ENCODE results near the gene SHROOM3.
A peak's percentile ranks its signal among the peaks of the same experiment; 100 is the strongest.

The SHROOM3 gene

GRCh38 chr4:76540486-76540885 lies 105.5 kb downstream of the SHROOM3 start:
- DNase-seq (ENCODE audit: low spot score) = no peak

- no peak for DNase-seq (ENCODE audit: low spot score)
Observed at GRCh38 chr4:76543378-76543777, 108.3 kb downstream of the SHROOM3 start.

GRCh38 chr4:76544725-76545124 lies 109.7 kb downstream of the SHROOM3 start:
- no peak for DNase-seq (ENCODE audit: low spot score)

- DNase-seq (ENCODE audit: low spot score) = no peak
Observed at GRCh38 chr4:76545226-76545884, 110.3 kb downstream of the SHROOM3 start.

GRCh38 chr4:76546327-76546726 lies 111.3 kb downstream of the SHROOM3 start:
- no peak for DNase-seq (ENCODE audit: low spot score)

- peak; percentile 75 for DNase-seq (ENCODE audit: low spot score)
Observed at GRCh38 chr4:76546759-76547742, 112.0 kb downstream of the SHROOM3 start.

GRCh38 chr4:76548704-76549103 lies 113.7 kb downstream of the SHROOM3 start:
- no peak for DNase-seq (ENCODE audit: low spot score)

- no peak for DNase-seq (ENCODE audit: low spot score)
Observed at GRCh38 chr4:76549765-76550164, 114.7 kb downstream of the SHROOM3 start.

GRCh38 chr4:76550966-76551780 lies 116.1 kb downstream of the SHROOM3 start:
- no peak for DNase-seq (ENCODE audit: low spot score)

GRCh38 chr4:76554630-76555029 lies 119.6 kb downstream of the SHROOM3 start:
- DNase-seq (ENCODE audit: low spot score) = no peak

GRCh38 chr4:76556452-76556851 lies 121.4 kb downstream of the SHROOM3 start:
- DNase-seq (ENCODE audit: low spot score) = no peak

GRCh38 chr4:76558396-76559235 lies 123.6 kb downstream of the SHROOM3 start:
- no peak for DNase-seq (ENCODE audit: low spot score)

GRCh38 chr4:76559236-76560071 lies 124.4 kb downstream of the SHROOM3 start:
- no peak for DNase-seq (ENCODE audit: low spot score)

GRCh38 chr4:76562161-76562560 lies 127.1 kb downstream of the SHROOM3 start:
- DNase-seq (ENCODE audit: low spot score) = peak; percentile 66

- DNase-seq (ENCODE audit: low spot score) = no peak
Observed at GRCh38 chr4:76562836-76563453, 127.9 kb downstream of the SHROOM3 start.

GRCh38 chr4:76563454-76564122 lies 128.6 kb downstream of the SHROOM3 start:
- no peak for DNase-seq (ENCODE audit: low spot score)

GRCh38 chr4:76564123-76564915 lies 129.3 kb downstream of the SHROOM3 start:
- no peak for DNase-seq (ENCODE audit: low spot score)

- no peak for DNase-seq (ENCODE audit: low spot score)
Observed at GRCh38 chr4:76568262-76568661, 133.2 kb downstream of the SHROOM3 start.

- DNase-seq (ENCODE audit: low spot score) = no peak
Observed at GRCh38 chr4:76569225-76569624, 134.2 kb downstream of the SHROOM3 start.
